Glomerular visceral epithelial cell (primary cell): ENCODE results near the gene RCVRN.

Source experiments
- DNase-seq: peaks from one replicate; pipeline ENCODE4 v3.0.0-alpha.2; 2016; ENCODE audit errors: extremely low spot score

RCVRN gene

GRCh38 chr17:9850151-9850550, 54.9 kb downstream of the RCVRN start:
- DNase-seq = no peak
